Vagina (tissue), 2 donors: Measurements from ENCODE around the gene GHRHR.

Experiments
- CTCF ChIP-seq, 3 experiments: fragments of 450-650 bp in 2 of 3; fragments of 200-600 bp in 1 of 3; sonication (generic) in 1 of 3; IDR thresholded peaks; one replicate each; pipeline ENCODE4 v1.5.1; 2017 to 2019; ENCODE audit warnings: antibody characterized with exemption in 3 of 3, mild to moderate bottlenecking in 2 of 3, moderate library complexity in 2 of 3
- POLR2A ChIP-seq, 2 donors: fragments of 450-650 bp; IDR thresholded peaks; one replicate each; pipeline ENCODE4 v1.6.1; 2017; ENCODE audit warnings: antibody characterized with exemption in 2 of 2, mild to moderate bottlenecking in 2 of 2, moderate library complexity in 2 of 2
- POLR2AphosphoS5 ChIP-seq, 2 donors: sonication (generic); formaldehyde crosslinking; IDR thresholded peaks; one replicate each; pipeline ENCODE4 v1.9.0; 2017; ENCODE audit warnings: antibody characterized with exemption in 2 of 2, mild to moderate bottlenecking in 2 of 2, low read depth in 1 of 2; ENCODE audit not compliant: insufficient read depth in 1 of 2

- TF ChIP-seq POLR2A (IDR thresholded peaks at IDR 0.05), result no peak
- no peak for TF ChIP-seq CTCF (IDR thresholded peaks at IDR 0.05)
- no peak for TF ChIP-seq POLR2AphosphoS5 (IDR thresholded peaks at IDR 0.05; ENCODE audit: insufficient read depth in 1 of 2, low read depth in 1 of 2)
Measured at GRCh38 chr7:30927040-30927439, 36.7 kb upstream of the GHRHR start.
